ENCODE results near the gene RMDN2. TPM values are rescaled to one million over a fixed set of nuclear protein-coding genes. Genes with fewer than 3 reads are reported as not detected.

RMDN2 gene
- total RNA-seq, 1 experiment from 2014 or later, result 4.4 TPM

DNA sequence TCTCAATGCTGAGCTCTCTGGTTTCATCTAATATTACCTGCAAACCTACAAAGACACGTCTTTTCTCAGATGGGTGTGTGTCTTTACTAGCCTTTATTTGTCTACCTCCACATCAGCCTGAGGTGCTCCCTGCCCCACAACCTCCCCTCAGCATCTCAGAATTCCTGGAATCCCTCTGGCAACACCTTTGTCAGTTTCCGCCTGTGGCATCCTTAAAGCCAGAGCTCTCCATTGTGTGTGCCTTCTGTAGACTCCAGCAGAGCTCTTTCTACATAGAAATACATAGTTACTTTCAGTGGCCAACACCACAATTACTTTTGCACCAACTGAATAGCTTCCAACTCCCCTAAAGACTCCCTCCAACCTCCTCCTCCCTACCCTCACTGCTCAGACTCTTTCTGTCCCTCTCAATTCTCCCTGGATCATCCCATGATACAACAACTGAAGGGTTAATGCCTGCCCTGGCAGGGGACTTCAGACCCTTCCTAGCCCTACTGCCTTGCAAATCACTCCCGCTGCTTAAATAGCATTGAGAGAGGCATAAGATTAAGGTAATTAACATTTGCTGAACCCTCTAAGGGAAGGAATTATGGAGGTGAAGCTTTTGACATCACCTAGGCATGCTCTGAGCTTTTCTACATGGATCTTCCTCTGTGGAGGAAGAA lies 39.6 kb upstream of the RMDN2 start:
- TF ChIP-seq TCF7L2 (IDR thresholded peaks at IDR 0.05; ENCODE audit: low read depth, low read length) (no peak), POLR2AphosphoS5 (IDR thresholded peaks at IDR 0.05; ENCODE audit: low read depth, low read length) (no peak), REST (IDR thresholded peaks at IDR 0.05; ENCODE audit: insufficient read depth in 1 of 2, low read depth in 2 of 2, low read length in 1 of 2) (no peak), SIN3A (IDR thresholded peaks at IDR 0.05; ENCODE audit: borderline replicate concordance, insufficient read depth, low read depth, low read length) (no peak)
- TF ChIP-seq, protein P1, sequence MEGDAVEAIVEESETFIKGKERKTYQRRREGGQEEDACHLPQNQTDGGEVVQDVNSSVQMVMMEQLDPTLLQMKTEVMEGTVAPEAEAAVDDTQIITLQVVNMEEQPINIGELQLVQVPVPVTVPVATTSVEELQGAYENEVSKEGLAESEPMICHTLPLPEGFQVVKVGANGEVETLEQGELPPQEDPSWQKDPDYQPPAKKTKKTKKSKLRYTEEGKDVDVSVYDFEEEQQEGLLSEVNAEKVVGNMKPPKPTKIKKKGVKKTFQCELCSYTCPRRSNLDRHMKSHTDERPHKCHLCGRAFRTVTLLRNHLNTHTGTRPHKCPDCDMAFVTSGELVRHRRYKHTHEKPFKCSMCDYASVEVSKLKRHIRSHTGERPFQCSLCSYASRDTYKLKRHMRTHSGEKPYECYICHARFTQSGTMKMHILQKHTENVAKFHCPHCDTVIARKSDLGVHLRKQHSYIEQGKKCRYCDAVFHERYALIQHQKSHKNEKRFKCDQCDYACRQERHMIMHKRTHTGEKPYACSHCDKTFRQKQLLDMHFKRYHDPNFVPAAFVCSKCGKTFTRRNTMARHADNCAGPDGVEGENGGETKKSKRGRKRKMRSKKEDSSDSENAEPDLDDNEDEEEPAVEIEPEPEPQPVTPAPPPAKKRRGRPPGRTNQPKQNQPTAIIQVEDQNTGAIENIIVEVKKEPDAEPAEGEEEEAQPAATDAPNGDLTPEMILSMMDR (IDR thresholded peaks at IDR 0.05), result no peak
- H3K27ac ChIP-seq (ENCODE audit: low read length), result no peak overlapping the region
- no peaks in the 10 kb centered on the region for H3K36me3 ChIP-seq (ENCODE audit: control insufficient read depth, insufficient read depth, low read length)
- DNase-seq (ENCODE audit: low read depth, low spot score) (no peak), ATAC-seq (no peak)
- no peak overlapping the region for H3K4me3 ChIP-seq (ENCODE audit: low read depth in 2 of 2, low read length in 2 of 2)
- intact Hi-C loops (cut with micrococcal nuclease; ENCODE audit: unreplicated experiment) (no loop called here), in situ Hi-C loops (cut with HindIII; ENCODE audit: low pct_unique_long_range_greater_than_20kb, low sequenced_read_pairs) (no loop called here)
- no peaks in the 10 kb centered on the region for H3K4me1 ChIP-seq (ENCODE audit: control insufficient read depth, insufficient read depth, low read length)
- H3K27me3 ChIP-seq (ENCODE audit: control insufficient read depth, insufficient read depth, low read length), result peaks cover 6% of the 10 kb centered on the region
- CTCF ChIA-PET, result interaction anchor here (0.5 to 1.0 kb wide), 2 partner anchors 11 to 537 kb away, joined by 3 to 6 read pairs; no protein-coding TSS in a partner anchor
- H3K9me3 ChIP-seq (ENCODE audit: control insufficient read depth, insufficient read depth, low read depth, low read length), result no peaks in the 10 kb centered on the region
- no TSS peak for BruUV-seq (replicated peaks)
- POLR2A ChIA-PET, result no interaction called here

GRCh38 chr2:37886745-37887144 lies 38.3 kb upstream of the RMDN2 start:
- DNase-seq (ENCODE audit: low read depth, low spot score) (no peak), ATAC-seq (no peak)
- no peaks in the 10 kb centered on the region for H3K9me3 ChIP-seq (ENCODE audit: control insufficient read depth, insufficient read depth, low read depth, low read length)
- ChIA-PET CTCF (no interaction called here), POLR2A (no interaction called here)
- BruUV-seq (replicated peaks), result no TSS peak
- H3K27ac ChIP-seq (ENCODE audit: low read length), result no peak overlapping the region
- no peak overlapping the region for H3K4me3 ChIP-seq (ENCODE audit: low read depth in 2 of 2, low read length in 2 of 2)
- H3K36me3 ChIP-seq (ENCODE audit: control insufficient read depth, insufficient read depth, low read length), result no peaks in the 10 kb centered on the region
- in situ Hi-C loops (cut with HindIII; ENCODE audit: low pct_unique_long_range_greater_than_20kb, low sequenced_read_pairs) (no loop called here), intact Hi-C loops (cut with micrococcal nuclease; ENCODE audit: unreplicated experiment) (no loop called here)
- H3K27me3 ChIP-seq (ENCODE audit: control insufficient read depth, insufficient read depth, low read length), result peaks cover 8% of the 10 kb centered on the region
- H3K4me1 ChIP-seq (ENCODE audit: control insufficient read depth, insufficient read depth, low read length), result no peaks in the 10 kb centered on the region
- TF ChIP-seq TCF7L2 (IDR thresholded peaks at IDR 0.05; ENCODE audit: low read depth, low read length), result no peak
- TF ChIP-seq, protein P1 (IDR thresholded peaks at IDR 0.05), result no peak
- no peak for TF ChIP-seq POLR2AphosphoS5 (IDR thresholded peaks at IDR 0.05; ENCODE audit: low read depth, low read length)
- no peak for TF ChIP-seq SIN3A (IDR thresholded peaks at IDR 0.05; ENCODE audit: borderline replicate concordance, insufficient read depth, low read depth, low read length)
- TF ChIP-seq REST (IDR thresholded peaks at IDR 0.05; ENCODE audit: insufficient read depth in 1 of 2, low read depth in 2 of 2, low read length in 1 of 2), result no peak
